K562 (cell line): ENCODE data around the gene TCF12.

Source experiments
- ATF3 ChIP-seq, 2 experiments: fragments of 450-650 bp in 1 of 2; sonication (generic) in 1 of 2; formaldehyde crosslinking in 1 of 2; IDR thresholded peaks in 1 of 2; conservative IDR thresholded peaks in 1 of 2; 2 replicates each; pipeline versions ENCODE4 v1.6.1 to v1.8.1; 2016 to 2023; ENCODE audit warnings: mild to moderate bottlenecking in 2 of 2, moderate library complexity in 2 of 2, inconsistent platforms in 1 of 2, missing genetic modification reagents in 1 of 2
- CLOCK ChIP-seq: fragments of 250-450 bp; sonication (Bioruptor Pico); IDR thresholded peaks from 2 replicates; pipeline ENCODE4 v1.4.0; 2020; ENCODE audit warnings: mild to moderate bottlenecking, moderate library complexity, borderline replicate concordance
- CREB1 ChIP-seq, 2 experiments: sonication (generic) in 1 of 2; formaldehyde crosslinking in 1 of 2; IDR thresholded peaks; 2 replicates each; pipeline versions ENCODE4 v1.6.1 to v1.8.0; 2012 to 2022; ENCODE audit warnings: inconsistent platforms in 1 of 2, mild to moderate bottlenecking in 1 of 2, missing genetic modification reagents in 1 of 2, moderate library complexity in 1 of 2
- CTCF ChIP-seq, 3 experiments: IDR thresholded peaks in 2 of 3; conservative IDR thresholded peaks in 1 of 3; 2 replicates each; pipeline ENCODE4 v1.5.1; 2011 to 2012; ENCODE audit warnings: low read length in 3 of 3, mild to moderate bottlenecking in 3 of 3, control low read depth in 2 of 3, improper control_type of control experiment in 1 of 3, inconsistent platforms in 1 of 3, low read depth in 1 of 3, mixed read lengths in 1 of 3, moderate library complexity in 1 of 3; ENCODE audit not compliant: insufficient read depth in 2 of 3
- GATA2 ChIP-seq: sonication (generic); formaldehyde crosslinking; IDR thresholded peaks from 2 replicates; pipeline ENCODE4 v1.4.0; 2020; ENCODE audit warnings: mild to moderate bottlenecking, missing genetic modification reagents
- KLF6 ChIP-seq: fragments of 250-450 bp; sonication (Bioruptor Pico); IDR thresholded peaks from 2 replicates; pipeline ENCODE4 v1.4.0; 2020; ENCODE audit warnings: mild to moderate bottlenecking, moderate library complexity, borderline replicate concordance
- MLLT1 ChIP-seq, 2 experiments: fragments of 450-650 bp; IDR thresholded peaks; 2 replicates each; pipeline ENCODE4 v1.6.1; 2016
- MYC ChIP-seq, 2 experiments: fragments of 250-450 bp in 1 of 2; sonication (Bioruptor Pico) in 1 of 2; IDR thresholded peaks; 2 replicates each; pipeline versions ENCODE4 v1.5.1 to v1.6.1; 2012 to 2021; ENCODE audit warnings: low read depth in 2 of 2, borderline replicate concordance in 1 of 2, improper control_type of control experiment in 1 of 2, low read length in 1 of 2, mild to moderate bottlenecking in 1 of 2, moderate library complexity in 1 of 2
- SMC3 ChIP-seq: conservative IDR thresholded peaks from 2 replicates; pipeline ENCODE4 v1.6.1; 2011; ENCODE audit warnings: low read depth, low read length, improper control_type of control experiment; ENCODE audit not compliant: insufficient read depth
- SP2 ChIP-seq: IDR thresholded peaks from 2 replicates; pipeline ENCODE4 v1.6.1; 2011; ENCODE audit warnings: mild to moderate bottlenecking, low read depth, low read length, moderate library complexity; ENCODE audit not compliant: poor library complexity, severe bottlenecking; ENCODE audit errors: extremely low read depth

- no peak for TF ChIP-seq CTCF (IDR thresholded peaks at IDR 0.05 in 2 of 3, conservative IDR thresholded peaks at IDR 0.05 in 1 of 3; ENCODE audit: insufficient read depth in 2 of 3, low read depth in 1 of 3, low read length in 3 of 3)
- TF ChIP-seq CREB1 (IDR thresholded peaks at IDR 0.05) = no peak
- TF ChIP-seq CREB1 (CRISPR knock-in tag; IDR thresholded peaks at IDR 0.05) = no peak
- no peak for TF ChIP-seq CLOCK (CRISPR knock-in tag)
- no peak for TF ChIP-seq SMC3
- no peak for TF ChIP-seq GATA2
- no peak for TF ChIP-seq KLF6 (CRISPR knock-in tag)
- TF ChIP-seq MLLT1 (IDR thresholded peaks at IDR 0.05) = no peak
- no peak for TF ChIP-seq ATF3 (IDR thresholded peaks at IDR 0.05)
- no peak for TF ChIP-seq ATF3 (CRISPR knock-in tag; conservative IDR thresholded peaks at IDR 0.05)
- no peak for TF ChIP-seq MYC (IDR thresholded peaks at IDR 0.05; ENCODE audit: low read depth, low read length)
- no peak for TF ChIP-seq MYC (CRISPR knock-in tag; IDR thresholded peaks at IDR 0.05; ENCODE audit: borderline replicate concordance, low read depth)
- TF ChIP-seq SP2 = no peak
Measured at GRCh38 chr15:57010724-57011123, 92.3 kb downstream of the TCF12 start.
